ENCODE data around the gene ZNF335. TPM values are rescaled to one million over a fixed set of nuclear protein-coding genes. Genes with fewer than 3 reads are reported as not detected.

ZNF335 gene
- total RNA-seq, 1 donor from 2014 or later: 37.5 TPM

- DNase-seq: no peak
- Mint-ChIP-seq H3K9me3 (peaks cover 3% of the 10 kb centered on the region), H3K4me1 (peaks cover 14% of the 10 kb centered on the region), H3K27ac (peak overlapping the region; percentile 99), H3K36me3 (ENCODE audit: low read depth) (peaks cover 11% of the 10 kb centered on the region), H3K4me3 (peak overlapping the region; percentile 93), H3K27me3 (peaks cover 2% of the 10 kb centered on the region)
- intact Hi-C loops (cut with micrococcal nuclease): loop anchor here (1.0 to 5.0 kb wide), 5 partner anchors 35 to 118 kb away; partner anchors contain the start of genes ACOT8, MMP9 and ZSWIM3
Observed at GRCh38 chr20:45972500-45973183, 639 bp upstream of the ZNF335 start.

- no peak for DNase-seq
- H3K4me3 Mint-ChIP-seq: peak overlapping the region; percentile 93
- H3K27ac Mint-ChIP-seq: peak overlapping the region; percentile 99
- intact Hi-C loops (cut with micrococcal nuclease): loop anchor here (2.0 to 5.0 kb wide), 2 partner anchors 36 to 173 kb away; partner anchors contain the start of gene MMP9
- H3K9me3 Mint-ChIP-seq: peaks cover 3% of the 10 kb centered on the region
- H3K36me3 Mint-ChIP-seq (ENCODE audit: low read depth): peaks cover 21% of the 10 kb centered on the region
- H3K27me3 Mint-ChIP-seq: no peaks in the 10 kb centered on the region
- peaks cover 14% of the 10 kb centered on the region for H3K4me1 Mint-ChIP-seq
Observed at GRCh38 chr20:45971425-45971674, 653 bp downstream of the ZNF335 start.

- intact Hi-C loops (cut with micrococcal nuclease): loop anchor here (2.0 to 5.0 kb wide), 2 partner anchors 36 to 172 kb away; partner anchors contain the start of gene MMP9
- Mint-ChIP-seq H3K4me3 (peak overlapping the region; percentile 93), H3K36me3 (ENCODE audit: low read depth) (peaks cover 22% of the 10 kb centered on the region), H3K9me3 (peaks cover 3% of the 10 kb centered on the region), H3K27me3 (no peaks in the 10 kb centered on the region), H3K4me1 (peaks cover 15% of the 10 kb centered on the region), H3K27ac (peak overlapping the region; percentile 99)
- no peak for DNase-seq
Observed at GRCh38 chr20:45970646-45971424, 1.2 kb downstream of the ZNF335 start.

- peaks cover 3% of the 10 kb centered on the region for H3K9me3 Mint-ChIP-seq
- peaks cover 29% of the 10 kb centered on the region for H3K36me3 Mint-ChIP-seq (ENCODE audit: low read depth)
- peak overlapping the region; percentile 93 for H3K4me3 Mint-ChIP-seq
- DNase-seq: peak; percentile 78
- intact Hi-C loops (cut with micrococcal nuclease): loop anchor here (2.0 to 5.0 kb wide), 2 partner anchors 37 to 171 kb away; partner anchors contain the start of gene MMP9
- peaks cover 17% of the 10 kb centered on the region for H3K4me1 Mint-ChIP-seq
- no peaks in the 10 kb centered on the region for H3K27me3 Mint-ChIP-seq
- H3K27ac Mint-ChIP-seq: peak overlapping the region; percentile 79
Observed at GRCh38 chr20:45969712-45970634, 2.0 kb downstream of the ZNF335 start.

- H3K4me1 Mint-ChIP-seq: peaks cover 17% of the 10 kb centered on the region
- DNase-seq: no peak
- no peaks in the 10 kb centered on the region for H3K27me3 Mint-ChIP-seq
- no peak overlapping the region for H3K27ac Mint-ChIP-seq
- H3K9me3 Mint-ChIP-seq: peaks cover 3% of the 10 kb centered on the region
- H3K36me3 Mint-ChIP-seq (ENCODE audit: low read depth): peaks cover 32% of the 10 kb centered on the region
- peak overlapping the region; percentile 93 for H3K4me3 Mint-ChIP-seq
- intact Hi-C loops (cut with micrococcal nuclease): no loop called here
Observed at GRCh38 chr20:45968801-45969711, 2.9 kb downstream of the ZNF335 start.

- H3K36me3 Mint-ChIP-seq (ENCODE audit: low read depth): peaks cover 35% of the 10 kb centered on the region
- H3K9me3 Mint-ChIP-seq: peaks cover 3% of the 10 kb centered on the region
- H3K4me3 Mint-ChIP-seq: no peak overlapping the region
- DNase-seq: no peak
- intact Hi-C loops (cut with micrococcal nuclease): no loop called here
- no peak overlapping the region for H3K27ac Mint-ChIP-seq
- no peaks in the 10 kb centered on the region for H3K27me3 Mint-ChIP-seq
- peaks cover 17% of the 10 kb centered on the region for H3K4me1 Mint-ChIP-seq
Observed at GRCh38 chr20:45968081-45968671, 3.8 kb downstream of the ZNF335 start.

- no peak overlapping the region for H3K4me3 Mint-ChIP-seq
- H3K27ac Mint-ChIP-seq: no peak overlapping the region
- peaks cover 16% of the 10 kb centered on the region for H3K4me1 Mint-ChIP-seq
- DNase-seq: no peak
- H3K9me3 Mint-ChIP-seq: peaks cover 3% of the 10 kb centered on the region
- intact Hi-C loops (cut with micrococcal nuclease): no loop called here
- H3K36me3 Mint-ChIP-seq (ENCODE audit: low read depth): peaks cover 39% of the 10 kb centered on the region
- H3K27me3 Mint-ChIP-seq: no peaks in the 10 kb centered on the region
Observed at GRCh38 chr20:45967551-45968080, 4.4 kb downstream of the ZNF335 start.

- Mint-ChIP-seq H3K27ac (peak overlapping the region; percentile 66), H3K4me3 (no peak overlapping the region), H3K27me3 (no peaks in the 10 kb centered on the region), H3K9me3 (no peaks in the 10 kb centered on the region), H3K4me1 (peaks cover 10% of the 10 kb centered on the region), H3K36me3 (ENCODE audit: low read depth) (peaks cover 51% of the 10 kb centered on the region)
- DNase-seq: no peak
- intact Hi-C loops (cut with micrococcal nuclease): no loop called here
Observed at GRCh38 chr20:45965169-45966002, 6.6 kb downstream of the ZNF335 start.

- no peaks in the 10 kb centered on the region for H3K27me3 Mint-ChIP-seq
- H3K36me3 Mint-ChIP-seq (ENCODE audit: low read depth): peaks cover 62% of the 10 kb centered on the region
- H3K4me3 Mint-ChIP-seq: no peak overlapping the region
- H3K27ac Mint-ChIP-seq: no peak overlapping the region
- no peak for DNase-seq
- H3K9me3 Mint-ChIP-seq: no peaks in the 10 kb centered on the region
- H3K4me1 Mint-ChIP-seq: peaks cover 3% of the 10 kb centered on the region
- intact Hi-C loops (cut with micrococcal nuclease): no loop called here
Observed at GRCh38 chr20:45964006-45964400, 8.0 kb downstream of the ZNF335 start.

GRCh38 chr20:45963059-45964005, 8.7 kb downstream of the ZNF335 start:
- H3K9me3 Mint-ChIP-seq: no peaks in the 10 kb centered on the region
- peak; percentile 74 for DNase-seq
- H3K27me3 Mint-ChIP-seq: no peaks in the 10 kb centered on the region
- H3K27ac Mint-ChIP-seq: no peak overlapping the region
- intact Hi-C loops (cut with micrococcal nuclease): loop anchor here (1.0 kb wide), 1 partner anchor 139 kb away; no protein-coding TSS in a partner anchor
- H3K4me3 Mint-ChIP-seq: no peak overlapping the region
- peaks cover 65% of the 10 kb centered on the region for H3K36me3 Mint-ChIP-seq (ENCODE audit: low read depth)
- peaks cover 3% of the 10 kb centered on the region for H3K4me1 Mint-ChIP-seq

All from activated CD4-positive, alpha-beta T cell treated with anti-CD3 and anti-CD28 coated beads, Interleukin-2, amount 10 ng/mL, durations not matched to agents 24 days and 14 days (primary cell).